OCI-LY7 (cell line): ENCODE results near the gene EPRS1.

Source experiments
- CTCF ChIP-seq: fragments of 200-600 bp; sonication (generic); conservative IDR thresholded peaks from 2 replicates; pipeline ENCODE4 v1.5.1; 2014; ENCODE audit warnings: mild to moderate bottlenecking, antibody characterized with exemption, low read length, moderate library complexity, mixed read lengths
- EZH2phosphoT487 ChIP-seq: fragments of 200-600 bp; sonication (generic); IDR thresholded peaks from 2 replicates; pipeline ENCODE4 v1.6.1; 2018; ENCODE audit warnings: low read depth, borderline replicate concordance, mild to moderate bottlenecking, mixed run types, antibody characterized with exemption, low read length, moderate library complexity, mixed read lengths

GRCh38 chr1:220062629-220063028 is 16.3 kb upstream of the EPRS1 start:
- TF ChIP-seq CTCF (no peak), EZH2phosphoT487 (no peak)
